ENCODE results near the gene CILP2. TPM values are rescaled to one million over a fixed set of nuclear protein-coding genes. Genes with fewer than 3 reads are reported as not detected.

CILP2 gene
- total RNA-seq, 1 donor from 2014 or later = 0.12 TPM

- H3K9me3 ChIP-seq = no peaks in the 10 kb centered on the region
- peaks cover 10% of the 10 kb centered on the region for H3K36me3 ChIP-seq
- H3K27me3 ChIP-seq (ENCODE audit: low read depth) = no peaks in the 10 kb centered on the region
- H3K4me1 ChIP-seq = no peaks in the 10 kb centered on the region
- DNase-seq (no peak), ATAC-seq (no peak)
- intact Hi-C loops (cut with DNase I) = no loop called here
- no peak overlapping the region for H3K4me3 ChIP-seq
- H3K27ac ChIP-seq = no peak overlapping the region
- no peak for TF ChIP-seq CTCF (IDR thresholded peaks at IDR 0.05)
Observed at GRCh38 chr19:19570571-19570970, 32.5 kb downstream of the CILP2 start.

GRCh38 chr19:19571071-19571786, 33.2 kb downstream of the CILP2 start:
- TF ChIP-seq CTCF (IDR thresholded peaks at IDR 0.05) = no peak
- intact Hi-C loops (cut with DNase I) = no loop called here
- H3K4me1 ChIP-seq = no peaks in the 10 kb centered on the region
- H3K4me3 ChIP-seq = no peak overlapping the region
- ATAC-seq = no peak
- DNase-seq = no peak
- no peaks in the 10 kb centered on the region for H3K27me3 ChIP-seq (ENCODE audit: low read depth)
- no peaks in the 10 kb centered on the region for H3K9me3 ChIP-seq
- H3K27ac ChIP-seq = no peak overlapping the region
- H3K36me3 ChIP-seq = peaks cover 10% of the 10 kb centered on the region

GRCh38 chr19:19575411-19575810, 37.3 kb downstream of the CILP2 start:
- Histone ChIP-seq H3K4me3 (no peak overlapping the region), H3K9me3 (no peaks in the 10 kb centered on the region), H3K4me1 (no peaks in the 10 kb centered on the region), H3K27ac (no peak overlapping the region), H3K27me3 (ENCODE audit: low read depth) (no peaks in the 10 kb centered on the region), H3K36me3 (peaks cover 1% of the 10 kb centered on the region)
- no peak for ATAC-seq
- TF ChIP-seq CTCF (IDR thresholded peaks at IDR 0.05) = no peak
- intact Hi-C loops (cut with DNase I) = no loop called here
- no peak for DNase-seq

GRCh38 chr19:19578252-19578651, 40.2 kb downstream of the CILP2 start:
- Histone ChIP-seq H3K9me3 (no peaks in the 10 kb centered on the region), H3K36me3 (no peaks in the 10 kb centered on the region), H3K27me3 (ENCODE audit: low read depth) (no peaks in the 10 kb centered on the region), H3K27ac (no peak overlapping the region), H3K4me3 (no peak overlapping the region), H3K4me1 (no peaks in the 10 kb centered on the region)
- TF ChIP-seq CTCF (IDR thresholded peaks at IDR 0.05) = no peak
- ATAC-seq (no peak), DNase-seq (no peak)
- intact Hi-C loops (cut with DNase I) = no loop called here

GRCh38 chr19:19579533-19580361, 41.7 kb downstream of the CILP2 start:
- H3K27ac ChIP-seq = no peak overlapping the region
- H3K36me3 ChIP-seq = no peaks in the 10 kb centered on the region
- no peak for TF ChIP-seq CTCF (IDR thresholded peaks at IDR 0.05)
- no peaks in the 10 kb centered on the region for H3K27me3 ChIP-seq (ENCODE audit: low read depth)
- H3K4me1 ChIP-seq = no peaks in the 10 kb centered on the region
- no peak overlapping the region for H3K4me3 ChIP-seq
- ATAC-seq (no peak), DNase-seq (no peak)
- H3K9me3 ChIP-seq = no peaks in the 10 kb centered on the region
- intact Hi-C loops (cut with DNase I) = no loop called here

All from lower lobe of right lung (tissue), 2 donors.